GM12874 (cell line): Measurements from ENCODE around the gene HIVEP3.

Experiments
- TF ChIP-seq, protein P1 (sequence below): IDR thresholded peaks from 2 replicates; pipeline ENCODE4 v1.5.1; 2011; ENCODE audit warnings: low read depth, mild to moderate bottlenecking, control low read depth, low read length, moderate library complexity; ENCODE audit not compliant: insufficient read depth

HIVEP3 gene

GRCh38 chr1:41546833-41547135 is 371.9 kb downstream of the HIVEP3 start:
- TF ChIP-seq, protein P1, sequence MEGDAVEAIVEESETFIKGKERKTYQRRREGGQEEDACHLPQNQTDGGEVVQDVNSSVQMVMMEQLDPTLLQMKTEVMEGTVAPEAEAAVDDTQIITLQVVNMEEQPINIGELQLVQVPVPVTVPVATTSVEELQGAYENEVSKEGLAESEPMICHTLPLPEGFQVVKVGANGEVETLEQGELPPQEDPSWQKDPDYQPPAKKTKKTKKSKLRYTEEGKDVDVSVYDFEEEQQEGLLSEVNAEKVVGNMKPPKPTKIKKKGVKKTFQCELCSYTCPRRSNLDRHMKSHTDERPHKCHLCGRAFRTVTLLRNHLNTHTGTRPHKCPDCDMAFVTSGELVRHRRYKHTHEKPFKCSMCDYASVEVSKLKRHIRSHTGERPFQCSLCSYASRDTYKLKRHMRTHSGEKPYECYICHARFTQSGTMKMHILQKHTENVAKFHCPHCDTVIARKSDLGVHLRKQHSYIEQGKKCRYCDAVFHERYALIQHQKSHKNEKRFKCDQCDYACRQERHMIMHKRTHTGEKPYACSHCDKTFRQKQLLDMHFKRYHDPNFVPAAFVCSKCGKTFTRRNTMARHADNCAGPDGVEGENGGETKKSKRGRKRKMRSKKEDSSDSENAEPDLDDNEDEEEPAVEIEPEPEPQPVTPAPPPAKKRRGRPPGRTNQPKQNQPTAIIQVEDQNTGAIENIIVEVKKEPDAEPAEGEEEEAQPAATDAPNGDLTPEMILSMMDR: no peak

GRCh38 chr1:41545996-41546832 is 372.5 kb downstream of the HIVEP3 start:
- TF ChIP-seq, protein P1: no peak

DNA sequence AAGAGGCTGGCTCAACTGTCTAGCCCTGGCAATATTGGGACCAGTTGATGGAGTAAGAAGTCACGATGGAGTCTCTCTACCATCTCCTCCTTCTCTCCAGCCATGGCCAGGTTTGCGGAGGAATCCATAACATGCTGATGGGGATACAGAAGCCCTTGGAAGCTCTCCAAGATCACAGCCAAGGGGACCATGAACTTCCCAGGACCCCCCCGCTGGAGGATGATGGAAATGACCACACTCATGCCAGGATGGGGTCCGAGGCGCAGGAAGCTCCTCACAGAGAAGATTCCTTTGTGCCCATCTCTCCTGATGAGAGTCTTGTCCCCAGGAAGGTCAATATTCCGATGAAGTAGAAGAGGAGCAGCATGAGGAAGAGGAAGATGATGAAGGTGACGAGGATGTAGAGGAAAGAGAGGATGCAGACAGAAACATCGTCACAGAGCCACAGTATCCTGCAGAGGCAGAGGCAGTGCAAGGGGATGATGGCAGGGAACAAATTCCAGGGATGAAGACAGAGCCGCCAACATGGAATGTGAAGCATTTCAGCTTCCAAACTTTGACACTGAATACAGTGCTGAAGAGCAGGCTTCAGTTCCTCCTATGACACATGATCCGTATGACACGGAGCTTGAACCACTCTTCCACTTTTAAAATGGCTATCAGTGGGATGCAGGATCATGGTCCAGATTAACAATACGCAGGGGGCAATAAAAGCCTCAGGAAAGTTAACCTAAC is 376.4 kb downstream of the HIVEP3 start:
- TF ChIP-seq, protein P1: no peak

GRCh38 chr1:41541592-41541952 is 377.1 kb downstream of the HIVEP3 start:
- TF ChIP-seq, protein P1: no peak

GRCh38 chr1:41540886-41541591 is 377.7 kb downstream of the HIVEP3 start:
- TF ChIP-seq, protein P1: no peak

GRCh38 chr1:41539999-41540398 is 378.7 kb downstream of the HIVEP3 start:
- TF ChIP-seq, protein P1: no peak

DNA sequence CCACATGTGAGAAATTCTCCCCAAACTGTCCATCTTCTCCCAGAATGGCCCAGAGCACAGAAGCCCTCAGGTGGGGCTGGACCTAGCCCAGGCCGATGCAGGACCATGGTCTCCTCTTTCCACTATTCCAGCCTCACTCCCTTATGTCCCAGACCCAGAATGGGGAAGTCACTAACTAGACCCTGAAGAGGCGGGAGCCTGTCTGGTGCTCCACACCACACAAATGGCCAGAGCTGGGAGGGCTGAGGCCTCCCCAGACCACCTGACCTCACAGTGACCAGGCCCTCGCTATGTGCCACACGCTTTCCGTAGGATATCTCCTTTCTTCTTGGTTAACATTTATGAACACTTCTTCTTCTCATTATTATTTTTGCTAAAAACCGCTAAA is 379.3 kb downstream of the HIVEP3 start:
- TF ChIP-seq, protein P1: no peak
